Left lung (tissue), 10 donors: ENCODE data around the gene DPYD. TPM values are rescaled to one million over a fixed set of nuclear protein-coding genes. Genes with fewer than 3 reads are reported as not detected.

ENCODE experiments used
- ATAC-seq: fragments of 200-7000 bp; cut with Tn5 transposase; one replicate; pipeline ENCODE4 v1.9.1; 2020; ENCODE audit warnings: moderate library complexity
- DNase-seq, 4 donors: peaks; one replicate each; pipeline ENCODE4 v3.0.0-alpha.2; 2013 to 2020
- H3K27ac ChIP-seq, 2 donors: fragments of 200-600 bp; sonication (generic) in 1 of 2; one replicate each; pipeline versions ENCODE4 v1.5.0 to v1.8.0; 2020 to 2021
- H3K27me3 ChIP-seq, 2 donors: fragments of 200-600 bp; sonication (generic) in 1 of 2; one replicate each; pipeline versions ENCODE4 v1.5.0 to v1.8.0; 2020 to 2021
- H3K36me3 ChIP-seq, 2 donors: fragments of 200-600 bp; sonication (generic) in 1 of 2; one replicate each; pipeline versions ENCODE4 v1.5.0 to v1.8.0; 2020 to 2021
- H3K4me1 ChIP-seq, 2 donors: fragments of 200-600 bp; one replicate each; pipeline ENCODE4 v1.8.0; 2021
- H3K4me3 ChIP-seq, 2 donors: fragments of 200-600 bp; sonication (generic) in 1 of 2; one replicate each; pipeline versions ENCODE4 v1.5.0 to v1.8.0; 2020 to 2021; ENCODE audit warnings: mild to moderate bottlenecking in 1 of 2
- H3K9me3 ChIP-seq, 2 donors: fragments of 200-600 bp; sonication (generic) in 1 of 2; one replicate each; pipeline versions ENCODE4 v1.5.0 to v1.8.0; 2020 to 2021
- CTCF ChIP-seq, 2 donors: fragments of 200-600 bp; sonication (generic) in 1 of 2; IDR thresholded peaks; one replicate each; pipeline versions ENCODE4 v1.5.0 to v1.8.0; 2021; ENCODE audit warnings: antibody characterized with exemption in 2 of 2
- intact Hi-C, 2 donors: fragments of 100-400 bp; cut with DNase I; formaldehyde crosslinking; loops; one replicate each; pipeline versions ENCODE4 v1.11.2 to v1.14.2; 2022
- polyA plus RNA-seq, 6 donors: library from polyadenylated mRNA; unstranded; fragments of 120-200 nt; gene quantifications; one replicate each; pipeline ENCODE4 v1.2.1, GENCODE V29; 2013; ENCODE audit not compliant: insufficient read length in 6 of 6
- total RNA-seq, 2 donors: library from RNA; stranded (reverse); fragmentation: NEBNext Ultra II Directional; extraction: Animal tissue kit (Norgen Biotek cat#: 25700); gene quantifications; one replicate each; pipeline ENCODE4 v1.2.1, GENCODE V29; 2021
- donor health status: DM: no; HTN: yes; CAD: no.
- donor health status: DM: no; HTN: no; CAD: no.

The DPYD gene
- total and polyA plus RNA-seq, 8 donors, result 21.4 to 106 (median 26.1) TPM

- no peaks in the 10 kb centered on the region for H3K27me3 ChIP-seq
- H3K4me3 ChIP-seq, result no peak overlapping the region
- TF ChIP-seq CTCF (IDR thresholded peaks at IDR 0.05), result no peak
- H3K9me3 ChIP-seq, result no peaks in the 10 kb centered on the region
- H3K4me1 ChIP-seq, result no peaks in the 10 kb centered on the region
- peaks cover 0 to 10% of the 10 kb centered on the region in 2 donors for H3K36me3 ChIP-seq
- intact Hi-C loops, result no loop called here
- DNase-seq (no peak), ATAC-seq (no peak)
- no peak overlapping the region for H3K27ac ChIP-seq
Measured at GRCh38 chr1:97082160-97082848, 838.5 kb downstream of the DPYD start.

DNA sequence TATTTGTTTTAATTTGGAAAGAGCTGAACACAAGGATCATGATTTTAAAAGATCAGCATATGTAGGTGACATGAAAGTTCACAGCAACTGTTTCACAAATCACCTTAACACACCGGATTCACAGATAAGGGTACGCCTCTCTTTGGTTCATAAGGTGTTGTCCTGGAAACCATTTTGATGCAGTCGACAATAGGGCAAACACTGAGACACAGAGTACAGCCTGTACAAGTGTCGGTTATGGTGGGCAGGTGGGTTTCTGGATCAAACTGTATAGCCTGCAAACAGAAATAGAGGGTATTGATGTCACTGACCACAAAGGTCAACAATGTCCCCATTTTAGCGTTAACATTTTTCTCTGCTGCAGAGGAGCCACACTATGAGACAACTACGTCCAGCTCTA is 842.0 kb downstream of the DPYD start:
- H3K9me3 ChIP-seq, result no peaks in the 10 kb centered on the region
- peaks cover 0 to 30% of the 10 kb centered on the region in 2 donors for H3K36me3 ChIP-seq
- no peak for TF ChIP-seq CTCF (IDR thresholded peaks at IDR 0.05)
- no peak for ATAC-seq
- intact Hi-C loops, result no loop called here
- H3K27me3 ChIP-seq, result no peaks in the 10 kb centered on the region
- H3K4me3 ChIP-seq, result no peak overlapping the region
- H3K4me1 ChIP-seq, result no peaks in the 10 kb centered on the region
- DNase-seq, result no peak
- no peak overlapping the region for H3K27ac ChIP-seq

GRCh38 chr1:97077221-97077620 is 843.6 kb downstream of the DPYD start:
- H3K4me3 ChIP-seq, result no peak overlapping the region
- TF ChIP-seq CTCF (IDR thresholded peaks at IDR 0.05), result no peak
- no peaks in the 10 kb centered on the region for H3K9me3 ChIP-seq
- ATAC-seq (no peak), DNase-seq (no peak)
- H3K27me3 ChIP-seq, result no peaks in the 10 kb centered on the region
- H3K4me1 ChIP-seq, result no peaks in the 10 kb centered on the region
- H3K27ac ChIP-seq, result no peak overlapping the region
- intact Hi-C loops, result no loop called here
- H3K36me3 ChIP-seq, result peaks cover 0 to 27% of the 10 kb centered on the region in 2 donors

GRCh38 chr1:97074771-97075170 is 846.1 kb downstream of the DPYD start:
- intact Hi-C loops, result no loop called here
- peaks cover 0 to 21% of the 10 kb centered on the region in 2 donors for H3K36me3 ChIP-seq

GRCh38 chr1:97073936-97074335 is 846.9 kb downstream of the DPYD start:
- Histone ChIP-seq H3K9me3 (no peaks in the 10 kb centered on the region), H3K36me3 (peaks cover 0 to 21% of the 10 kb centered on the region in 2 donors), H3K27ac (no peak overlapping the region), H3K27me3 (no peaks in the 10 kb centered on the region), H3K4me1 (no peaks in the 10 kb centered on the region), H3K4me3 (no peak overlapping the region)
- TF ChIP-seq CTCF (IDR thresholded peaks at IDR 0.05), result no peak
- DNase-seq (no peak), ATAC-seq (no peak)
- intact Hi-C loops, result no loop called here

More at GRCh38 chr1:97074771-97075170, 846.1 kb downstream of the DPYD start:
- DNase-seq (no peak), ATAC-seq (no peak)
- H3K9me3 ChIP-seq, result no peaks in the 10 kb centered on the region
- no peaks in the 10 kb centered on the region for H3K27me3 ChIP-seq
- no peak overlapping the region for H3K27ac ChIP-seq
- no peak for TF ChIP-seq CTCF (IDR thresholded peaks at IDR 0.05)
- no peak overlapping the region for H3K4me3 ChIP-seq
- no peaks in the 10 kb centered on the region for H3K4me1 ChIP-seq
